GM19193 (cell line): Measurements from ENCODE around the gene ZDHHC7.

ENCODE experiments used
- POLR2A ChIP-seq: IDR thresholded peaks from 4 replicates; pipeline ENCODE4 v1.6.1; 2011; ENCODE audit not compliant: insufficient read depth, insufficient read length; ENCODE audit errors: extremely low read depth

Gene ZDHHC7

GRCh38 chr16:84996365-84996764, 15.0 kb downstream of the ZDHHC7 start:
- no peak for TF ChIP-seq POLR2A

GRCh38 chr16:84995663-84996062, 15.7 kb downstream of the ZDHHC7 start:
- TF ChIP-seq POLR2A, result no peak

- no peak for TF ChIP-seq POLR2A
Observed at GRCh38 chr16:84993926-84994325, 17.4 kb downstream of the ZDHHC7 start.

GRCh38 chr16:84992717-84993075, 18.6 kb downstream of the ZDHHC7 start:
- TF ChIP-seq POLR2A, result no peak

- TF ChIP-seq POLR2A, result no peak
Observed at GRCh38 chr16:84990782-84991181, 20.6 kb downstream of the ZDHHC7 start.

GRCh38 chr16:84989749-84990620, 21.4 kb downstream of the ZDHHC7 start:
- TF ChIP-seq POLR2A, result no peak

- TF ChIP-seq POLR2A, result no peak
Observed at GRCh38 chr16:84988328-84989080, 22.8 kb downstream of the ZDHHC7 start.

GRCh38 chr16:84986879-84987278, 24.5 kb downstream of the ZDHHC7 start:
- TF ChIP-seq POLR2A, result no peak

GRCh38 chr16:84986102-84986501, 25.2 kb downstream of the ZDHHC7 start:
- TF ChIP-seq POLR2A, result no peak

- TF ChIP-seq POLR2A, result no peak
Observed at GRCh38 chr16:84985079-84986065, 26.0 kb downstream of the ZDHHC7 start.

- TF ChIP-seq POLR2A, result no peak
Observed at GRCh38 chr16:84982434-84982833, 28.9 kb downstream of the ZDHHC7 start.

- no peak for TF ChIP-seq POLR2A
Observed at GRCh38 chr16:84979516-84979915, 31.8 kb downstream of the ZDHHC7 start.

- no peak for TF ChIP-seq POLR2A
Observed at GRCh38 chr16:84976644-84977400, 34.5 kb downstream of the ZDHHC7 start.

GRCh38 chr16:84975522-84975921, 35.8 kb downstream of the ZDHHC7 start:
- TF ChIP-seq POLR2A, result no peak
